ENCODE measurements around the gene PHC2. TPM values are rescaled to one million over a fixed set of nuclear protein-coding genes. Genes with fewer than 3 reads are reported as not detected.

Gene PHC2
- total and polyA plus RNA-seq, 2 of the 13 experiments (the other 11 are each of a cell fraction or from before 2014, with no cell fraction given), result 52.5 to 84.9 TPM

DNA sequence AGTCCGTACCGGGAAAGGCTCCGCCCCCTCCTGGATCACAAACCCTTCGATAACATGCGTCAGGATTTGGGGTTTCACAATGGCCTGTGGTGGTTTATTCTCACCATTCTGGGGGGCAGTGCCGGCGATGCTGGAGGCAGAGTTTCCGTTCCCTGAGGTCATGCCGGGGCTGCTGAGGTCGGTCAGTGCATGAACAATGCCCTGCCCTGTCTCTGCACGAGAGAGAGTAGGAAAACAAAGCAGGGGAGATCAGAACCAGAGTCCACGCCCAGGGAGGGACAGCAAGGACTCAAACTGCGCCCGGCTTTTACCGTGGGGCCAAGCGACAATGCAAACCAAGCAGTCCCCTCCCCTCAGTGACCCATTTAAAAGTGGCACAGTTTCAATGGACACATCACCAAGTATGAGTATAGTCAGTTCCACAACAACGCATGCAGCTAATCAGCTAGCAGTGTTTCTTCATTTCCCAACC, 96.8 kb downstream of the PHC2 start (continued):
- TF ChIP-seq ZNF432 (CRISPR knock-in tag; IDR thresholded peaks at IDR 0.05; ENCODE audit: borderline replicate concordance), result no peak
- TF ChIP-seq SALL1 (CRISPR knock-in tag; IDR thresholded peaks at IDR 0.05), result peak; percentile 56
- TF ChIP-seq PITX1 (CRISPR knock-in tag; IDR thresholded peaks at IDR 0.05), result peak; percentile 58; the same call in 1 of the 2 replicates
- TF ChIP-seq ZNF143 (CRISPR knock-in tag; IDR thresholded peaks at IDR 0.05), result peak; percentile 63; the same call in 1 of the 2 replicates
- no peak for TF ChIP-seq FLYWCH1 (CRISPR knock-in tag; IDR thresholded peaks at IDR 0.05)
- TF ChIP-seq SRSF4 (IDR thresholded peaks at IDR 0.05; ENCODE audit: low read depth, low read length, poor library complexity, severe bottlenecking), result no peak
- TF ChIP-seq BHLHE40 (IDR thresholded peaks at IDR 0.05; ENCODE audit: low read length), result peak; percentile 81
- TF ChIP-seq, protein P1, sequence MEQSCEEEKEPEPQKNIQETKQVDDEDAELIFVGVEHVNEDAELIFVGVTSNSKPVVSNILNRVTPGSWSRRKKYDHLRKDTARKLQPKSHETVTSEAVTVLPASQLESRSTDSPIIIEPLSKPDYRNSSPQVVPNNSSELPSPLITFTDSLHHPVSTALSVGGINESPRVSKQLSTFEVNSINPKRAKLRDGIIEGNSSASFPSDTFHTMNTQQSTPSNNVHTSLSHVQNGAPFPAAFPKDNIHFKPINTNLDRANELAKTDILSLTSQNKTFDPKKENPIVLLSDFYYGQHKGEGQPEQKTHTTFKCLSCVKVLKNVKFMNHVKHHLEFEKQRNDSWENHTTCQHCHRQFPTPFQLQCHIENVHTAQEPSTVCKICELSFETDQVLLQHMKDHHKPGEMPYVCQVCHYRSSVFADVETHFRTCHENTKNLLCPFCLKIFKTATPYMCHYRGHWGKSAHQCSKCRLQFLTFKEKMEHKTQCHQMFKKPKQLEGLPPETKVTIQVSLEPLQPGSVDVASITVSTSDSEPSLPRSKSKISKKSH (CRISPR knock-in tag; IDR thresholded peaks at IDR 0.05; ENCODE audit: borderline replicate concordance), result no peak
- TF ChIP-seq, protein P2, sequence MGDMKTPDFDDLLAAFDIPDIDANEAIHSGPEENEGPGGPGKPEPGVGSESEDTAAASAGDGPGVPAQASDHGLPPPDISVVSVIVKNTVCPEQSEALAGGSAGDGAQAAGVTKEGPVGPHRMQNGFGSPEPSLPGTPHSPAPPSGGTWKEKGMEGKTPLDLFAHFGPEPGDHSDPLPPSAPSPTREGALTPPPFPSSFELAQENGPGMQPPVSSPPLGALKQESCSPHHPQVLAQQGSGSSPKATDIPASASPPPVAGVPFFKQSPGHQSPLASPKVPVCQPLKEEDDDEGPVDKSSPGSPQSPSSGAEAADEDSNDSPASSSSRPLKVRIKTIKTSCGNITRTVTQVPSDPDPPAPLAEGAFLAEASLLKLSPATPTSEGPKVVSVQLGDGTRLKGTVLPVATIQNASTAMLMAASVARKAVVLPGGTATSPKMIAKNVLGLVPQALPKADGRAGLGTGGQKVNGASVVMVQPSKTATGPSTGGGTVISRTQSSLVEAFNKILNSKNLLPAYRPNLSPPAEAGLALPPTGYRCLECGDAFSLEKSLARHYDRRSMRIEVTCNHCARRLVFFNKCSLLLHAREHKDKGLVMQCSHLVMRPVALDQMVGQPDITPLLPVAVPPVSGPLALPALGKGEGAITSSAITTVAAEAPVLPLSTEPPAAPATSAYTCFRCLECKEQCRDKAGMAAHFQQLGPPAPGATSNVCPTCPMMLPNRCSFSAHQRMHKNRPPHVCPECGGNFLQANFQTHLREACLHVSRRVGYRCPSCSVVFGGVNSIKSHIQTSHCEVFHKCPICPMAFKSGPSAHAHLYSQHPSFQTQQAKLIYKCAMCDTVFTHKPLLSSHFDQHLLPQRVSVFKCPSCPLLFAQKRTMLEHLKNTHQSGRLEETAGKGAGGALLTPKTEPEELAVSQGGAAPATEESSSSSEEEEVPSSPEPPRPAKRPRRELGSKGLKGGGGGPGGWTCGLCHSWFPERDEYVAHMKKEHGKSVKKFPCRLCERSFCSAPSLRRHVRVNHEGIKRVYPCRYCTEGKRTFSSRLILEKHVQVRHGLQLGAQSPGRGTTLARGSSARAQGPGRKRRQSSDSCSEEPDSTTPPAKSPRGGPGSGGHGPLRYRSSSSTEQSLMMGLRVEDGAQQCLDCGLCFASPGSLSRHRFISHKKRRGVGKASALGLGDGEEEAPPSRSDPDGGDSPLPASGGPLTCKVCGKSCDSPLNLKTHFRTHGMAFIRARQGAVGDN (CRISPR knock-in tag; IDR thresholded peaks at IDR 0.05), result peak; percentile 62
- TF ChIP-seq SP5 (CRISPR knock-in tag; IDR thresholded peaks at IDR 0.05; ENCODE audit: borderline replicate concordance, low read depth), result 0 out of 2 replicates have a peak, but pooled peaks have one; percentile 19
- TF ChIP-seq RXRB (CRISPR knock-in tag; IDR thresholded peaks at IDR 0.05; ENCODE audit: borderline replicate concordance), result peak; percentile 42; the same call in 1 of the 2 replicates
- TF ChIP-seq, protein P3, sequence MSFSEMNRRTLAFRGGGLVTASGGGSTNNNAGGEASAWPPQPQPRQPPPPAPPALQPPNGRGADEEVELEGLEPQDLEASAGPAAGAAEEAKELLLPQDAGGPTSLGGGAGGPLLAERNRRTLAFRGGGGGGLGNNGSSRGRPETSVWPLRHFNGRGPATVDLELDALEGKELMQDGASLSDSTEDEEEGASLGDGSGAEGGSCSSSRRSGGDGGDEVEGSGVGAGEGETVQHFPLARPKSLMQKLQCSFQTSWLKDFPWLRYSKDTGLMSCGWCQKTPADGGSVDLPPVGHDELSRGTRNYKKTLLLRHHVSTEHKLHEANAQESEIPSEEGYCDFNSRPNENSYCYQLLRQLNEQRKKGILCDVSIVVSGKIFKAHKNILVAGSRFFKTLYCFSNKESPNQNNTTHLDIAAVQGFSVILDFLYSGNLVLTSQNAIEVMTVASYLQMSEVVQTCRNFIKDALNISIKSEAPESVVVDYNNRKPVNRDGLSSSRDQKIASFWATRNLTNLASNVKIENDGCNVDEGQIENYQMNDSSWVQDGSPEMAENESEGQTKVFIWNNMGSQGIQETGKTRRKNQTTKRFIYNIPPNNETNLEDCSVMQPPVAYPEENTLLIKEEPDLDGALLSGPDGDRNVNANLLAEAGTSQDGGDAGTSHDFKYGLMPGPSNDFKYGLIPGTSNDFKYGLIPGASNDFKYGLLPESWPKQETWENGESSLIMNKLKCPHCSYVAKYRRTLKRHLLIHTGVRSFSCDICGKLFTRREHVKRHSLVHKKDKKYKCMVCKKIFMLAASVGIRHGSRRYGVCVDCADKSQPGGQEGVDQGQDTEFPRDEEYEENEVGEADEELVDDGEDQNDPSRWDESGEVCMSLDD (CRISPR knock-in tag; IDR thresholded peaks at IDR 0.05; ENCODE audit: borderline replicate concordance), result peak; percentile 37; the same call in 1 of the 2 replicates
- TF ChIP-seq ZSCAN25 (CRISPR knock-in tag; IDR thresholded peaks at IDR 0.05), result no peak
- TF ChIP-seq, protein P4, sequence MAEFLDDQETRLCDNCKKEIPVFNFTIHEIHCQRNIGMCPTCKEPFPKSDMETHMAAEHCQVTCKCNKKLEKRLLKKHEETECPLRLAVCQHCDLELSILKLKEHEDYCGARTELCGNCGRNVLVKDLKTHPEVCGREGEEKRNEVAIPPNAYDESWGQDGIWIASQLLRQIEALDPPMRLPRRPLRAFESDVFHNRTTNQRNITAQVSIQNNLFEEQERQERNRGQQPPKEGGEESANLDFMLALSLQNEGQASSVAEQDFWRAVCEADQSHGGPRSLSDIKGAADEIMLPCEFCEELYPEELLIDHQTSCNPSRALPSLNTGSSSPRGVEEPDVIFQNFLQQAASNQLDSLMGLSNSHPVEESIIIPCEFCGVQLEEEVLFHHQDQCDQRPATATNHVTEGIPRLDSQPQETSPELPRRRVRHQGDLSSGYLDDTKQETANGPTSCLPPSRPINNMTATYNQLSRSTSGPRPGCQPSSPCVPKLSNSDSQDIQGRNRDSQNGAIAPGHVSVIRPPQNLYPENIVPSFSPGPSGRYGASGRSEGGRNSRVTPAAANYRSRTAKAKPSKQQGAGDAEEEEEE (CRISPR knock-in tag; IDR thresholded peaks at IDR 0.05; ENCODE audit: borderline replicate concordance), result no peak
- peak; percentile 43; the same call in 1 of the 2 replicates for TF ChIP-seq ZMYM4 (CRISPR knock-in tag; IDR thresholded peaks at IDR 0.05)
- TF ChIP-seq, protein P5, sequence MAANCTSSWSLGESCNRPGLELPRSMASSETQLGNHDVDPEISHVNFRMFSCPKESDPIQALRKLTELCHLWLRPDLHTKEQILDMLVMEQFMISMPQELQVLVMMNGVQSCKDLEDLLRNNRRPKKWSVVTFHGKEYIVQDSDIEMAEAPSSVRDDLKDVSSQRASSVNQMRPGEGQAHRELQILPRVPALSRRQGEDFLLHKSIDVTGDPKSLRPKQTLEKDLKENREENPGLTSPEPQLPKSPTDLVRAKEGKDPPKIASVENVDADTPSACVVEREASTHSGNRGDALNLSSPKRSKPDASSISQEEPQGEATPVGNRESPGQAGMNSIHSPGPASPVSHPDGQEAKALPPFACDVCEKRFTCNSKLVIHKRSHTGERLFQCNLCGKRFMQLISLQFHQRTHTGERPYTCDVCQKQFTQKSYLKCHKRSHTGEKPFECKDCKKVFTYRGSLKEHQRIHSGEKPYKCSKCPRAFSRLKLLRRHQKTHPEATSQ (CRISPR knock-in tag; IDR thresholded peaks at IDR 0.05; ENCODE audit: borderline replicate concordance), result 0 out of 2 replicates have a peak, but pooled peaks have one; percentile 37
- peak; percentile 56; the same call in 1 of the 2 replicates for TF ChIP-seq SIN3A (IDR thresholded peaks at IDR 0.05; ENCODE audit: borderline replicate concordance, low read depth, low read length)

Measured in HepG2 (cell line).